ENCODE data around the gene PCDHGA5.
"Not testable (repeated sequence)": the region's sequence is repeated elsewhere in the genome, so short reads cannot be mapped to it uniquely, and the experiment has no call there.

GRCh38 chr5:141375444-141376155 lies 11.6 kb downstream of the PCDHGA5 start:
- TF ChIP-seq, protein P1, sequence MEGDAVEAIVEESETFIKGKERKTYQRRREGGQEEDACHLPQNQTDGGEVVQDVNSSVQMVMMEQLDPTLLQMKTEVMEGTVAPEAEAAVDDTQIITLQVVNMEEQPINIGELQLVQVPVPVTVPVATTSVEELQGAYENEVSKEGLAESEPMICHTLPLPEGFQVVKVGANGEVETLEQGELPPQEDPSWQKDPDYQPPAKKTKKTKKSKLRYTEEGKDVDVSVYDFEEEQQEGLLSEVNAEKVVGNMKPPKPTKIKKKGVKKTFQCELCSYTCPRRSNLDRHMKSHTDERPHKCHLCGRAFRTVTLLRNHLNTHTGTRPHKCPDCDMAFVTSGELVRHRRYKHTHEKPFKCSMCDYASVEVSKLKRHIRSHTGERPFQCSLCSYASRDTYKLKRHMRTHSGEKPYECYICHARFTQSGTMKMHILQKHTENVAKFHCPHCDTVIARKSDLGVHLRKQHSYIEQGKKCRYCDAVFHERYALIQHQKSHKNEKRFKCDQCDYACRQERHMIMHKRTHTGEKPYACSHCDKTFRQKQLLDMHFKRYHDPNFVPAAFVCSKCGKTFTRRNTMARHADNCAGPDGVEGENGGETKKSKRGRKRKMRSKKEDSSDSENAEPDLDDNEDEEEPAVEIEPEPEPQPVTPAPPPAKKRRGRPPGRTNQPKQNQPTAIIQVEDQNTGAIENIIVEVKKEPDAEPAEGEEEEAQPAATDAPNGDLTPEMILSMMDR (IDR thresholded peaks at IDR 0.05): not testable (repeated sequence)
- TF ChIP-seq EP300, POLR2AphosphoS5 (IDR thresholded peaks at IDR 0.05): not testable (repeated sequence)

Measured in gastroesophageal sphincter (tissue), 3 donors.